DMS153 (cell line): ENCODE data around the gene SCT.

ENCODE experiments used
- DNase-seq: peaks from one replicate; lab custom pipeline; 2025; lab: John Stamatoyannopoulos, UW

Gene SCT

DNA sequence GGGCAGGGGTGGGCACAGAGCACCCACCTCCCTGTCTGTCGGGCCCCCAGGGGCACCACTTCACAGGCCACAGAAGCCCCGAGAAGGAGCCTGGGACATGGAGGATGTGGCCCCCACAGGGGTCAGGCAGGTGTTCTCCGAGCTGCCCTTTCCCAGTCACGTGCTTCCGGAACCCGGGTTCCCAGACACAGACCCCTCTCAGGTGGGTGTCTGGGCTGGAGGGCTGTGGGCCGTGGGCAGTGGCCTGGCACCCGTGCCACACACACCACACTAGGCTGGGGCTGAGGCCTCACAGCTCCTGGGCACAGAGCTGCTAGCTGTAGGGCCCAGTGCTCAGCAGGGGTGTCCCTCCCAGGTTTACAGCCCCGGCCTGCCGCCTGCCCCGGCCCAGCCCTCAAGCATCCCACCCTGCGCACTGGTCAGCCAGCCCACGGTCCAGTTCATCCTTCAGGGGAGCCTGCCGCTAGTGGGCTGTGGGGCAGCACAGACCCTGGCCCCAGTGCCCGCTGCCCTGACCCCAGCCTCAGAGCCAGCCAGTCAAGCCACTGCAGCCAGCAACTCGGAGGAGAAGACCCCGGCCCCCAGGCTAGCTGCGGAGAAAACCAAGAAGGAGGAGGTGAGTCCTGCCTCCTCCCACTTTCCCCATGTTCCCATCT lies 16.7 kb downstream of the SCT start:
- DNase-seq: no peak

DNA sequence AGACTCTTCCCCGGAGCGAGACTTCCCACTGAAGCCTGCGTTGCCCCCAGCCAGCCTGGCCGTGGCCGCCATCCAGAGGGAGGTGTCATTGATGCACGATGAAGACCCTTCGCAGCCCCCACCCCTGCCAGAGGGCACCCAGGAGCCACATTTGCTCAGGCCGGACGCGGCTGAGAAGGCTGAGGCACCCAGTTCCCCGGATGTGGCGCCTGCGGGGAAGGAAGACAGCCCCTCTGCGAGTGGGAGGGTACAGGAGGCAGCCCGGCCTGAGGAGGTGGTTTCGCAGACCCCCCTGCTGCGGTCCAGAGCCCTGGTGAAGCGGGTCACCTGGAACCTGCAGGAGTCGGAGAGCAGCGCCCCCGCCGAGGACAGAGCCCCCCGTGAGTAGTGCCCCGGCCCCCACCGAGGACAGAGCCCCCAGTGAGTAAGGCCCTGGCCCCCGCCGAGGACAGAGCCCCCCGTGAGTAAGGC lies 17.6 kb downstream of the SCT start:
- DNase-seq: no peak

DNA sequence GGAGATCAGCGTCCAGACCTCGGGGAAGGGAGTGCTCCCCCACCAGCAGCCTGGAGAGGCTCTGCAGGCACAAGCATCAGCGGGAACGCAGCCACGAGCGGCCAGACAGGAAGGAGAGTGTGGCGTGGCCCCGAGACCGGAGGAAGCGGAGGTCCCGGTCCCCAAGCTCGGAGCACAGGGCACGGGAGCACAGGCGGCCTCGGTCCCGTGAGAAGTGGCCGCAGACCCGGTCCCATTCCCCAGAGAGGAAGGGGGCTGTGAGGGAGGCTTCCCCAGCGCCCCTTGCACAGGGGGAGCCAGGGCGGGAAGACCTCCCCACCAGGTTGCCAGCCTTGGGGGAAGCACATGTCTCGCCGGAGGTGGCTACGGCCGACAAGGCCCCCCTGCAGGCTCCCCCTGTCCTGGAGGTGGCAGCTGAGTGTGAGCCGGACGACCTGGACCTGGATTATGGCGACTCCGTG lies 18.2 kb downstream of the SCT start:
- DNase-seq: no peak

DNA sequence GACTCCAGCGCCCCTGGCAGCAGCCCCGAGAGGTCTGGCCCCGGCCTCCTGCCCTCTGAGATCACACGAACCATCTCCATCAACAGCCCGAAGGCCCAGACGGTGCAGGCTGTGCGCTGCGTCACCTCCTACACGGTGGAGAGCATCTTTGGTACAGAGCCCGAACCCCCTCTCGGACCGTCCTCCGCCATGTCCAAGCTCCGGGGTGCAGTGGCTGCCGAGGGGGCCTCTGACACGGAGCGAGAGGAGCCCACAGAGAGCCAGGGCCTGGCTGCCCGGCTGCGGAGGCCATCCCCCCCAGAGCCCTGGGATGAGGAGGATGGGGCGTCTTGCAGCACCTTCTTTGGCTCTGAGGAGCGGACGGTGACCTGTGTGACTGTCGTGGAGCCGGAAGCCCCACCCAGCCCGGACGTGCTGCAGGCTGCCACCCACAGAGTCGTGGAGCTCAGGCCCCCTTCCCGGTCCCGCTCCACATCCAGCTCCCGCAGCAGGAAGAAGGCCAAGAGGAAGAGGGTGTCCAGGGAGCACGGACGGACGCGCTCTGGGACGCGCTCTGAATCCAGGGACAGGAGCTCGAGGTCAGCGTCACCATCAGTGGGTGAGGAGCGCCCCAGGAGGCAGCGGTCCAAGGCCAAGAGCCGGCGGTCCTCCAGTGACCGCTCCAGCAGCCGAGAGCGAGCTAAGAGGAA lies 18.9 kb downstream of the SCT start:
- DNase-seq: no peak

DNA sequence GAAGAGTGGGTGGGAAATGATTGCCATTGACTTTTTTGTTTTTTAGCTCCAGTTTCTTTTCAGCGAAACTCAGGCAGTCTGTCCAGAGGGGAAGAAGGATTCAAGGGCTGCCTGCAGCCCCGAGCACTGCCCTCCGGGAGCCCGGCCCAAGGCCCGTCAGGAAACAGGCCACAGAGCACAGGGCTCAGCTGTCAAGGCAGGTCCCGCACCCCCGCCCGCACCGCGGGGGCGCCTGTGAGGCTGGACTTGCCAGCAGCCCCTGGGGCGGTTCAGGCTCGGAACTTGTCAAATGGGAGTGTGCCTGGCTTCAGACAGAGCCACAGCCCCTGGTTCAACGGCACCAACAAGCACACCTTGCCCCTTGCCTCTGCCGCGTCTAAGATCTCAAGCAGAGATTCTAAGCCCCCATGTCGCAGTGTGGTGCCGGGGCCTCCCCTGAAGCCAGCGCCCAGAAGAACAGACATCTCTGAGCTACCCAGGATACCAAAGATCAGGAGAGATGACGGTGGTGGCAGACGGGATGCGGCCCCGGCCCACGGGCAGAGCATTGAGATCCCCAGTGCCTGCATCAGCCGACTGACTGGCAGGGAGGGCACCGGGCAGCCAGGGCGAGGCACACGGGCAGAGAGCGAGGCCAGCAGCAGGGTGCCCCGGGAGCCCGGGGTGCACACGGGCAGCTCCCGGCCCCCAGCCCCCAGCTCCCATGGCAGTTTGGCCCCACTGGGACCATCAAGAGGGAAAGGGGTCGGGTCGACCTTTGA lies 19.8 kb downstream of the SCT start:
- DNase-seq: no peak

DNA sequence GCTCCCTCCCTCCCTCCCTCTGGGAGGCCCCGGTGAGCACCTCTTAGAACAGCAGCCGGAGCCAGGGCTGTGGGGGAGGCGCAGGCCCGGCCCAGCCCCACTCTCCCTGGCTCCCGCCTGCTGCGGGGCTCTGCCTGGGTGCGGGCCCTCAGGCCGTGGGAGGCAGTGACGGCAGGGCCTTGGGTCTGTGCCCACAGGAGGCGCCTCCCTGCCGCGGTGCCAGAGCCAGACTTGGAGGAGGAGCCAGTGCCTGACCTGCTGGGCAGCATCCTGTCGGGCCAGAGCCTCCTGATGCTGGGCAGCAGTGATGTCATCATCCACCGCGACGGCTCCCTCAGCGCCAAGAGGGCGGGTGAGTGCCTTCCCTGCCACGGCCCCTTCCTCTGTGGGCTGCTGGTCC lies 20.7 kb downstream of the SCT start:
- peak; percentile 18 for DNase-seq

DNA sequence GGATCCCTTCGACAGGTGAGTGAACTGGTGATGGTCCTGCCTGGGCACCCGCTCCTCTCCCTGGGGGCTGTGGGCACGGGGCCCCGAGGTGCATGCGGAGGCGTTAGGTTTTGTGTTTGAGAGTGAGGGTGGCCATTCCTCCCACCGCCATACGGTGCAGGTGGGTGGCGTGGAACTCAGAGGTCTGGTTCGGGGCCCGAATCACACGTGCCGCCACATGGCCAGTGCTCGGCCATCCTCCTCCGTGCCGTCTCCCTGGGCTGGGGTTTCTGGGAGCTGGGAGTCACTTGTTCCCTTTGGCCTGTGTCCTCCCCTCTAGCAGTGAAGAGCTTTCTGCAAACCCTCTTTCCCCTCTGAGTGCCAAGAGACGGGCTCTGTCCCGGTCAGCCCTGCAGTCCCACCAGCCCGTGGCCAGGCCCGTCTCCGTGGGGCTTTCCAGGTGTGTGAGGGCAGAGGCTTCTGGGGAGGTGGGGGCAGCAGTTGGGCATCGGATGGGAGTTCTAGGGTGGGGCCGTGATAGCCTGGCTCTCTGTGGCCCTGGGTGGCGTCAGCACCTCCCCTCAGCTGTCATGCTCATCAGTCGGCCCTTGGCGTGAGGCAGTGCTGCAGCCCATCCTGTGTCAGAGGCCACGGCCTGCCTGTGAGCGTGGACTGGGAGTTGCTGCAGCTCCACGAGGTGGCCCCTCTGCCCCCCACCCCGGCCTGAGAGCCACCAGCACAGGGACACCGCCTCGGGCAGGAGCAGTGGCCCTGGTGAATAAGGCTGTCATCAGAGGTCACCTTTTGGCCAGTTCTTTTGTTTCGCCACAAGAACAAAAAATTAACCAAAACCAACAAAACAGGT lies 21.5 kb downstream of the SCT start:
- DNase-seq: no peak

DNA sequence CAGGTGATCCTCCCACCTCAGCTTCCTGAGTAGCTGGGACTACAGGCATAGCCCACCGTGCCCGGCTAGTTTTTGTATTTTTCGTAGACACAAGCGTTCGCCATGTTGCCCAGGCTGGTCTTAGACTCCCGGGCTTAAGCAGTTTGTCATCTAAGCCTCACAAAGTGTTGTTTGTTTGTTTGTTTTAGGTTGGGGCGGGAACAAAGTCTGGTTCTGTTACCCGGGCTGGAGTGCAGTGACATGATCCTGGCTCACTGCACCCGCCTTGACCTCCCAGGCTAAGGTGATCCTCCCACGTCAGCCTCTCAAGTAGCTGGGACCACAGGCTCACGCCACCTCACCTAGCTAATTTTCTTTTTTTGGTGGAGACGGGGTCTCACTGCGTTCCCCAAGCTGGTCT lies 23.8 kb downstream of the SCT start:
- DNase-seq: no peak

DNA sequence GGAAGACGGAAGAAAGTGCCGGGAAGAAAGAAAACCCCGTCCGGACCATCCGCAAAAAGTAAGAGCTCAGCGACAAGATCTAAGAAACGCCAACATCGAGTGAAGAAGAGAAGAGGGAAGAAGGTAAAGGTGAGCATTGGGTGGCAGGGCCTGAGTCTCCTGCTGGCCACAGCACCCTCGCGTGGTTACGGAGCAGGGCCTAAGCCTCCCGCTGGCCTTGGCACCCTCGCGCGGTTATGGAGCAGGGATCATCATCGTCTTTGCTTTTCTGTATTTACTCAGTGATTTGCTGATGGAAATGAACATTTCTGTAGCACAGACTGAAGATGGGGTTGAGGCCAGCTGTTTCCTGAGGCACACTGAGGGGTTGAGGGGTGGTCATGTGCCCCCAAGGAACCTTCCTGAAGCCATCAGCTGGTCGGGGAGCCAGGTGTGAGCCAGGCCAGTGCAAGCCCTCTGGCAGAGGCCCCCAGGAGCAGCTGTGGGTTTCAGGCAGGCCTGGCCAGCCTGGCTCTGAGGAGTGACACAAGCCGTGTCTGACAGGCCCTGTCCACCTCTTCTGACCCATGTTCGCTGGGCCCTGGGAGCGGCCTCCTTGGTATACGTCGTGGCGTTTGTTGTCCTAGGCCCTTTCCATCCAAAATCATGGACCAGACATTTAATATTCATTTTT lies 25.3 kb downstream of the SCT start:
- no peak for DNase-seq

DNA sequence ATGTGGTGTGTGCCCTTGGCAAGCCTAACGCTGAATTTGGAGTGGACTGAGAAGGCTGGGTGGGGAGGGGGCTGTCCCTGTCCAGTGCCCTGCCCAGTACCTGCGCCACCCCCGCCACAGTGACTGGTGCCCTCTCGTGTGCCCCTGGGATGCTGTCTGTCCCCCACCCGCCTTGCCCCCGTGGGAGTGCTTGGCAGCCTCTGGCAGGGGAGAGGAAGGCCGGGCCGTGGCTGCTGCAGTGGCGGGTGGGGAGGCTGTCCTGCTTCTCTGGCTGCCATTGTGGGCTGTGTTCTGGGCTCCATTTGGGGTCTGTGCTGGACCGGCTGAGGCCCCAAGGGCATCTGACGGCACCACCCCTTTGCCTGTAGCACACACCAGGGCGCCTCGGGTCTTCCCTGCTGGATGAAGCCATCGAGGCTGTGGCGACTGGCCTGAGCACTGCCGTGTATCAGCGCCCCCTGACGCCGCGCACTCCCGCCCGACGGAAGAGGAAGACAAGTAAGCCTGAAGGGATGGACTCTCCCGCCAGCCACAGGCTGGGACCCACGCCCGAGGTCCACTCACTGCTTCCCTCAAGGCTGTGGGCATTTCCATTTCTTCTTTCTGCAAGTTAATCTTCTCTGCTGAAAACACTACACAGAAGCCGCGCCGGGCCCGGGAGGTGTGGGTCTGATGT lies 28.8 kb downstream of the SCT start:
- no peak for DNase-seq

DNA sequence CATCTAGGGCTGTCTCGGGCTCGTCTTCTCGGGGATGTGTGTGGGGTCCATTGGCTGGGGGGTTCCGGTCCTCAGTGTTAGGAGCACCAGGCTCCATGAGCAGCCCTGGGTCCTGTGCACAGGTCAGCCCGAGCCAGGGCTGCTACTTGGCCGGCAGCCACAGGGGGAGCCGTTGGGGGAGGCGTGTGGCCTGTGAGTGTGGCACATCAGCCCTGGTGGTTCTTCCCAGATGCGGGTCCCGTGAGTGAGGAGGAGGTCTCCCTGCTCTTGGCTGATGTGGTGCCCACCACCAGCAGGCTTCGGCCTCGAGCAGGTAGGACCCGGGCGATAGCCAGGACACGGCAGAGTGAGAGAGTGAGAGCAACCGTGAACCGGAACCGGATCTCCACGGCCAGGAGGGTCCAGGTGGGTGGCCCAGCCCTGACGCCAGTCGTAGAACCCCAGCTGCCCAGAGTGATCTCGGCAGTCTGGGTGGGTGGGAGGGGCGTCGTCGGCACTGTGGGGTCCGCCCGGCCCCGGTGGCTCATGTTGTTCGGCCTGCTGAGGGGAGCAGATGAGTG lies 29.7 kb downstream of the SCT start:
- no peak for DNase-seq

DNA sequence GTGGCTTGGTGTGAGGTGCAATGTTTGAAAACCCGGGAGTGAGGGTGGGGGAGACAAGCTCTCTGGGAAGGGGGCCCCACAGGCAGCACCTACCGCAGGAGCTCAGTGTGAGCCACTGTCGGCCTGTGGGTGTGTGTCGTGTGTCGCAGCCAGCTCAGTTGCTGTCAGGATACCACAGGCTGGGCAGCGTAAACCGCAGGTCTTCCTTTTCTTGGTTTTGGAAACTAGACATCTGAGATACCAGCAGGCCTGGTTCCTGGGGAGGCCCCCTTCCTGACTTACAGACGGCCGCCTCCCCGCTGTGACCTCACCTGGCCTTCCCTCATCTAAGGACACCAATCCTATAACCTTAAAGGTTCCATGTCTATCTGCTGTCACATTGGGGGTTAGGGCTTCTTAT lies 30.6 kb downstream of the SCT start:
- DNase-seq: no peak

DNA sequence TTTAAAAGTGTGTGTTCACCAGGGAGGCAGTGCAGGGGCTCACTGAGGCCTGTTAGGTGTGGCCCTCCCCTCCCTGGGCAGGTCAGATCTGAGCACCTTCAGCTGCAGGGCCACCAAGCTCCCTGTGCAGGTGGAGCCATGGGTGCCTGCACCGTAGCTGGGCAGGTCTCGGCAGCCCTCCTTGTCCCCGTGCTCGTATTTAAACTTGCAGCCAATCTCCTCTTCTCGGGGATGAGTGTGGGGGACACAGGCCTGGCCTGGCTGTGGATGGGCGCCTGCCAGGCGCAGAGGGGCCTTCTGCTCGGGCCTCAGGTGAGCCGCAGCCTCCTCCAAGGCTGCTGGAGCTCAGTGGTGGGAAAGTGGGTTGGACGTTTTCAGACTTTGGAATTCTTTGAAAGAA lies 31.6 kb downstream of the SCT start:
- no peak for DNase-seq

DNA sequence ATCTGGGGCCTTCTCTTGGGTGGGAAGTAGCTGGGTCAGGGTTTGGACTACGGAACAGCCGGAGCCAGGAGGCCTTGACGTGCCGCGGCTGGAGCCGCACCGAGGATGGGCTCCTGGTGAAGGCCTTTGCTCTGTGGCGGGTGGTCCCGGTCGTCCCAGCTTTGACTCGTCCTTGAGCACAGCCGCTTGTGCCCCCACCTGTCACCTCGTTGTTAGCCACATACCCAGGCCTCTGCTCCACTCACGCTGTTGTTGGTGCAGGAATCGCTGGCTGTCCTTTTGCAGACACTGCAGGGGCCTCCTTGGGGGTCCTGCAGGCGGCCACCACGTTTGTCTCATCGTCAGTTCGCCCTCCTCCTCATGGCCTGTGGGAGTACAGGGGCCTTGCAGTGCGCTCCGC lies 33.6 kb downstream of the SCT start:
- no peak for DNase-seq

DNA sequence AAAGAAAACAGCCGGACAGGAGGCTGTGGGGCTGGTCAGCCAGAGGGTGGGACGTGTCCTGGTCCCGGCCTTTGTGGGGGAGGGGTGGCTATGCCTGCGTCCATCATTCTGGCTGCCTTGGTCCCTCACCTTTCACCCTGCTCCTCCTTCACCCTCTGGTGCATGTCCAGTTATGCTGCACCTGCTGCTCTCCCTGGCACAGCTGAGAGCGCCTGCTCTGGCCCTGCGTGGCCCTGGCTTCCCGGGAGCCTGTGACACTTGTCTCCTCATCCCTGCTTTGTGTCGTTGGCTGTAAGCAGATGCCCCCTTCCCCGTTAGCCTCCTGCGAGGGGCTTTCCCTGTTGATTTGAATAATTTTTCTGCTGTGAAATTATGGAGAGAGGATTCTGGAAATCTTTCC lies 34.1 kb downstream of the SCT start:
- no peak for DNase-seq

DNA sequence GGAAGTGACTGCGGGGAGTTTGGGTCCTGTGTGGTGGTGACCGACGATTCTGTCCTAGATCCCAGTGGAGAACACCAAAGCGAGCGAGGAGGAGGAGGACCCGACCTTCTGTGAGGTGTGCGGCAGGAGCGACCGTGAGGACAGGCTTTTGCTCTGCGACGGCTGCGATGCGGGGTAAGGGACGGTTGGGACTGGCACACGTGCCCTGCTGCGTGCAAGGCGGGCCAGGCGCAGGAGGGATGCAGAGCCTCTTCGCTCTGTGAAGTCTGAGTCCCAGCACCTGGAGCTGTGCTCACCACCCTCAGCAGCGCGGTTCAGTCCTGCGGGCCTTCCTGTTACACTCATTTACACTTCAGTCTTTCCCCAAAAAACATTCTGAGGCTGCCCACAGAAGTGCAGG lies 34.5 kb downstream of the SCT start:
- DNase-seq: no peak

DNA sequence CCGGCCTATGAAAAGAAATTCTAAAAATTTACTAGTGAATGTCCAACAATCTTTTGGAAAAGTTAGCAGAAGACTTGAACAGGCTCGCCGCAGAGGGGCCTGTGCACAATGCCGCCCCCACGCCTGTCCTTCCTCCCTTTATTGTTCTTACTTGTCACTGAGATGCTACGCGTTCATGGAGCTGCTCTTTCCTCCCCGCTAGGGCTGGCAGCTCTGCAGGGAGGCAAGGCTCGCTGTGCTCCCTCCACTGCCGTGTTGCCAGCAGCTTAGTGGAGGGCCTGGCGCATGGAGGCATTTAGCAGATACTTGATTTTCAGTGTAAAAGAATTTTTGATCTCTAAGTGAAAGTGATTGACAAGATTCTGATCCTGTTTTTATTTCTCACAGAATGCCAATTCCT lies 36.0 kb downstream of the SCT start:
- no peak for DNase-seq

DNA sequence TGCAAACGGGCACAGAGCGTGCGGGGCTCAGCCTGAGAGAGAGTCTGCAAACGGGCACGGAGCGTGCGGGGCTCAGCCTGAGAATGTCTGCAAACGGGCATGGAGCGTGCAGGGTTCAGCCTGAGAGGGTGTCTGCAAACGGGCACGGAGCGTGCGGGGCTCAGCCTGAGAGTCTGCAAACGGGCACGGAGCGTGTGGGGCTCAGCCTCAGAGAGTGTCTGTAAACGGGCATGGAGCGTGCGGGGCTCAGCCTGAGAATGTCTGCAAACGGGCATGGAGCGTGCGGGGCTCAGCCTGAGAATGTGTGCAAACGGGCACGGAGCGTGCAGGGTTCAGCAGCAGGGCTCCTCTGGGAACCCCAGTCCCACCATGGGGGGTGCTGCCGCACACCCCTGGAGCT lies 37.2 kb downstream of the SCT start:
- no peak for DNase-seq

DNA sequence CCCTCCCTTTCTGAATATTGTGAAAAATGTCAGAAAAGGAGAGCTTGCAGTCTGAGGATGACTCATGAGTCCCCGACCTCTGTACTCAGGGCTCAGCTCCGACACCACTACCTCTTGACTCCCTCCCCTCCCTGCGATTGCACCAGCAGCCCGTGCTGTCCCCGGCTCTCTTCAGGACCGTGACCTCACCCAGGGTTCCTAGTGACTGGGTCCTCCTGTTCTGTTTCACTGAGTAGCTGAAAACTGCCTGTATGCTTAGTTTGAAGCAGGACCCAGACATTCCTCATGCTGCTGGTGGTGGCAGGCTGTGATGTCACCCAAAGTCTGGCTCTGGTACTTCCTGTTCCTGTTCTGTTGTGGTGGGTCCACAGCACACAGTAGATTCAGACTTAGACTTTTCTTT lies 39.0 kb downstream of the SCT start:
- no peak for DNase-seq

DNA sequence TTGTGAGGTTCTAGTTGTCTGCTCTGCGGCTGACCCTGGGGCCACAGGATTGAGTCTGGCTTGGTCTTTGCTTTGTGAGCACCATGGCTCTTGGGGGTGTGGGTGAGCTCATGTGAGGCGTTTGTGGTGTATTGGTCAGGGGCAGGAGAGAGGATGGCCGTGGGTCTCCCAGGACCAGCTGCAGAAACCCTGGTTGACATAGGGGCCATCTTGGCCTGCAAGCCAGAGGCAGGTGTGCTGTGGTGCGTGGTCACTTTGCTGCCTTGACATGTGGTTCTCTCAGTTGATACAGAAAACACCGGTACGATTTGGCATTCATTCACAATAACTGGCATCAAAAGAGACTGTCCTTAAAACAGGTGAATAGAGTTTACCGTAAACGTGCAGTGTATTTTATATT lies 39.4 kb downstream of the SCT start:
- no peak for DNase-seq
